H1 (cell line): Measurements from ENCODE around the gene OBSCN. TPM values are rescaled to one million over a fixed set of nuclear protein-coding genes. Genes with fewer than 3 reads are reported as not detected.

Experiments
- ASH2L ChIP-seq: fragments of 200-600, 300-600 bp; sonication (generic); IDR thresholded peaks from one replicate; pipeline ENCODE4 v1.7.1; 2017; ENCODE audit warnings: low read length
- CHD2 ChIP-seq: IDR thresholded peaks from 2 replicates; pipeline ENCODE4 v1.6.1; 2012; ENCODE audit warnings: low read length, improper control_type of control experiment
- CREB1 ChIP-seq: IDR thresholded peaks from 2 replicates; pipeline ENCODE4 v1.6.1; 2012; ENCODE audit warnings: inconsistent platforms
- NRF1 ChIP-seq: IDR thresholded peaks from 2 replicates; pipeline ENCODE4 v1.6.1; 2011; ENCODE audit warnings: mild to moderate bottlenecking, low read depth, low read length, improper control_type of control experiment
- PHF8 ChIP-seq: fragments of 200-600 bp; sonication (generic); conservative IDR thresholded peaks from 2 replicates; pipeline ENCODE4 v1.7.1; 2012; ENCODE audit warnings: low read depth, mild to moderate bottlenecking, inconsistent platforms, low read length, moderate library complexity
- RFX5 ChIP-seq: IDR thresholded peaks from 2 replicates; pipeline ENCODE4 v1.6.1; 2011; ENCODE audit warnings: low read depth, low read length, improper control_type of control experiment, borderline replicate concordance
- polyA plus RNA-seq, 7 experiments: library from polyadenylated mRNA; depleted of rRNA in 3 of 7; stranded (reverse) in 5 of 7; unstranded in 2 of 7; fragments of >200 nt in 5 of 7; fragments of 200-250 nt in 2 of 7; gene quantifications; 1 replicate in 5 of 7; 2 replicates in 1 of 7; 4 replicates in 1 of 7; pipeline versions ENCODE4 v1.2.1 to v1.2.3, GENCODE V29; 2011 to 2013; ENCODE audit warnings: missing spikeins in 2 of 7, mixed read lengths in 2 of 7
- total RNA-seq: library from RNA; stranded (reverse); fragmentation: NEBNext Ultra II Directional; extraction: Animal tissue kit (Norgen Biotek cat#: 25700); gene quantifications from 2 replicates; pipeline ENCODE4 v1.2.1, GENCODE V29; 2021
- TF ChIP-seq, protein P1 (sequence below), 3 experiments: IDR thresholded peaks; 1 replicate in 2 of 3; 2 replicates in 1 of 3; pipeline versions ENCODE4 v1.5.1 to v1.6.1; 2011; ENCODE audit warnings: low read length in 3 of 3, mild to moderate bottlenecking in 3 of 3, inconsistent platforms in 2 of 3, low read depth in 1 of 3, moderate library complexity in 1 of 3; ENCODE audit not compliant: insufficient read depth in 1 of 3; ENCODE audit errors: control extremely low read depth in 1 of 3

The OBSCN gene
- total and polyA plus RNA-seq, 2 of the 8 experiments (the other 6 are each of a cell fraction or from before 2014, with no cell fraction given) = 7.5 to 28.4 TPM

DNA sequence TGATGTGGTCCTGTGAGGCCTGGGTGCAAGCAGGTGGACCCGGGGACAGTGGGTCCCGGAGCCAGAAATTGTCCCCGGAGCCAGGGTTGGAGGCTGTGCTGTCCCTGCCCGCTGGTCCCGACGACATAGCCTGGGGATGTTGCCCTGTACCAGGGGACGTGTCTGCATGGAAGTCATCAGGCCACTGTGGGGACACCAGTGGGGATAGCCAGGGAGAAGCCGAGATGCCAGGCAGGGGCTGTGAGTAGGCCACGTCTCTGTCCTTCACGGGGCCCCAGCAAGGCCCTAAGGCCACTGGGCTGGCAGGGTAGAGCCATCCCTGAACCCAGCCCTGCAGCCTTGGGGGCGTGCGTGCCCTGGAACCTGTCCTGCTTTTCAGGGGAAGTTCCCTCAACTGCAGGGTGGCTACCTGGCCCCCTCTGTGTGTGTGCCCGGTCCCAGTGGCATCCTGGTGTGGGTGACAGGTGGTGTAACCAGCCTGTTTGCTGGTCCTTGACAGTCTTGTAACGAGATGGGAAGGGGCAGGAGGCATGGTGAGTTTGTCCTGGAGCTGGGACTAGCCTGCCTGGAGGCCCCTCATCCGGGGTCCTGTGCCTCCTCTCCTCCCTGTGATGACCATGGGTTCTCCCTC lies 73.2 kb downstream of the OBSCN start (continued):
- TF ChIP-seq, protein P1, sequence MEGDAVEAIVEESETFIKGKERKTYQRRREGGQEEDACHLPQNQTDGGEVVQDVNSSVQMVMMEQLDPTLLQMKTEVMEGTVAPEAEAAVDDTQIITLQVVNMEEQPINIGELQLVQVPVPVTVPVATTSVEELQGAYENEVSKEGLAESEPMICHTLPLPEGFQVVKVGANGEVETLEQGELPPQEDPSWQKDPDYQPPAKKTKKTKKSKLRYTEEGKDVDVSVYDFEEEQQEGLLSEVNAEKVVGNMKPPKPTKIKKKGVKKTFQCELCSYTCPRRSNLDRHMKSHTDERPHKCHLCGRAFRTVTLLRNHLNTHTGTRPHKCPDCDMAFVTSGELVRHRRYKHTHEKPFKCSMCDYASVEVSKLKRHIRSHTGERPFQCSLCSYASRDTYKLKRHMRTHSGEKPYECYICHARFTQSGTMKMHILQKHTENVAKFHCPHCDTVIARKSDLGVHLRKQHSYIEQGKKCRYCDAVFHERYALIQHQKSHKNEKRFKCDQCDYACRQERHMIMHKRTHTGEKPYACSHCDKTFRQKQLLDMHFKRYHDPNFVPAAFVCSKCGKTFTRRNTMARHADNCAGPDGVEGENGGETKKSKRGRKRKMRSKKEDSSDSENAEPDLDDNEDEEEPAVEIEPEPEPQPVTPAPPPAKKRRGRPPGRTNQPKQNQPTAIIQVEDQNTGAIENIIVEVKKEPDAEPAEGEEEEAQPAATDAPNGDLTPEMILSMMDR (IDR thresholded peaks at IDR 0.05; ENCODE audit: control extremely low read depth in 1 of 3, insufficient read depth in 1 of 3, low read depth in 1 of 3, low read length in 3 of 3) = no peak
- no peak for TF ChIP-seq PHF8
- no peak for TF ChIP-seq CREB1
- TF ChIP-seq CHD2 = no peak
- TF ChIP-seq ASH2L = no peak
- no peak for TF ChIP-seq NRF1
- no peak for TF ChIP-seq RFX5
